Measurements from ENCODE around the gene MTHFD1L.

Gene MTHFD1L

GRCh38 chr6:150897400-150897943 lies 32.0 kb downstream of the MTHFD1L start:
- H3K4me3 ChIP-seq (ENCODE audit: low read depth, low read length), result no peak overlapping the region
- H3K36me3 ChIP-seq (ENCODE audit: control insufficient read depth, insufficient read depth, low read length), result no peaks in the 10 kb centered on the region
- H3K9me3 ChIP-seq (ENCODE audit: control insufficient read depth, low read length), result no peaks in the 10 kb centered on the region
- H3K9ac ChIP-seq, result no peak overlapping the region
- no peak overlapping the region for H2AFZ ChIP-seq
- TF ChIP-seq, protein P1, sequence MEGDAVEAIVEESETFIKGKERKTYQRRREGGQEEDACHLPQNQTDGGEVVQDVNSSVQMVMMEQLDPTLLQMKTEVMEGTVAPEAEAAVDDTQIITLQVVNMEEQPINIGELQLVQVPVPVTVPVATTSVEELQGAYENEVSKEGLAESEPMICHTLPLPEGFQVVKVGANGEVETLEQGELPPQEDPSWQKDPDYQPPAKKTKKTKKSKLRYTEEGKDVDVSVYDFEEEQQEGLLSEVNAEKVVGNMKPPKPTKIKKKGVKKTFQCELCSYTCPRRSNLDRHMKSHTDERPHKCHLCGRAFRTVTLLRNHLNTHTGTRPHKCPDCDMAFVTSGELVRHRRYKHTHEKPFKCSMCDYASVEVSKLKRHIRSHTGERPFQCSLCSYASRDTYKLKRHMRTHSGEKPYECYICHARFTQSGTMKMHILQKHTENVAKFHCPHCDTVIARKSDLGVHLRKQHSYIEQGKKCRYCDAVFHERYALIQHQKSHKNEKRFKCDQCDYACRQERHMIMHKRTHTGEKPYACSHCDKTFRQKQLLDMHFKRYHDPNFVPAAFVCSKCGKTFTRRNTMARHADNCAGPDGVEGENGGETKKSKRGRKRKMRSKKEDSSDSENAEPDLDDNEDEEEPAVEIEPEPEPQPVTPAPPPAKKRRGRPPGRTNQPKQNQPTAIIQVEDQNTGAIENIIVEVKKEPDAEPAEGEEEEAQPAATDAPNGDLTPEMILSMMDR (IDR thresholded peaks at IDR 0.05), result no peak
- H3K27me3 ChIP-seq (ENCODE audit: control insufficient read depth, insufficient read depth, low read length), result no peaks in the 10 kb centered on the region
- no peak overlapping the region for H3K27ac ChIP-seq
- H3K4me2 ChIP-seq (ENCODE audit: low read length), result no peak overlapping the region
- H3K79me2 ChIP-seq, result no peaks in the 10 kb centered on the region
- no peaks in the 10 kb centered on the region for H3K4me1 ChIP-seq

DNA sequence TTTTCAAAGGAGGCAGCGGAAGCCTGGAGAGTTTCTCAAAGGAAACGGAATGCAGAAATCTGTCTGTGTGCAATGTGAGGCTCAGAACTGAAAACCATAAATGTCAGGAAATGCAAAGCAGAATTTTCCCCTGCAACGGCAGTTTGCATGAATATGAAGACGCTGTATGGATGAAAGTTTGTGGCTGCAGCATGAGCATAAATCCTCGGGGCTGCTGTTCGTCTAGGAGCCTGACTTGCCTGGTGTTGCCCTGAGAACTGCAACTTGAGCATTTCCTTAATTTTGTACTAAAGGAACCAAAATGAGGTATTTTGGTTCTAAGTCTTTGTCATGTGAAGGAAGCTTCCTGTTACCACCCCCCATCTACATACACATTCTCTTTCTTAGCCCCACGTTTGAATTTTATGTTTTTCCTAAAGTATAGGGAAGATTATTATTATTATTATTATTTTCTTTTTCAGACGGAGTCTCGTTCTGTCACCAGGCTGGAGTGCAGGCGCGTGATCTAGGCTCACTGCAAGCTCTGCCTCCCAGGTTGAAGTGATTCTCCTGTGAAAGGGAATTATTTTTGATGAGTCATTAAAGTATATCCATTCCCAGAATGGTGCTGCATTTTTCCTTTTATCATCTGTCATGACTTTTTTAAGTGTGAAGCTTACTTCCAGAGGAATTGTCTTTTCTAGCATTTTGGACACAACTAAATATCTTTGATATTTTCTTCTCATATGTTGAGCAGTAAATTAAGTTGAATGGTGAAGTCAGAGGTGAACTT lies 33.1 kb downstream of the MTHFD1L start:
- Histone ChIP-seq H3K27ac (no peak overlapping the region), H3K9ac (no peak overlapping the region), H3K4me3 (ENCODE audit: low read depth, low read length) (no peak overlapping the region), H3K36me3 (ENCODE audit: control insufficient read depth, insufficient read depth, low read length) (no peaks in the 10 kb centered on the region), H2AFZ (no peak overlapping the region), H3K9me3 (ENCODE audit: control insufficient read depth, low read length) (no peaks in the 10 kb centered on the region), H3K79me2 (no peaks in the 10 kb centered on the region), H3K4me2 (ENCODE audit: low read length) (no peak overlapping the region), H3K4me1 (no peaks in the 10 kb centered on the region), H3K27me3 (ENCODE audit: control insufficient read depth, insufficient read depth, low read length) (no peaks in the 10 kb centered on the region)
- TF ChIP-seq, protein P1 (IDR thresholded peaks at IDR 0.05), result no peak

GRCh38 chr6:150899231-150899630 lies 33.7 kb downstream of the MTHFD1L start:
- Histone ChIP-seq H3K4me2 (ENCODE audit: low read length) (no peak overlapping the region), H3K4me3 (ENCODE audit: low read depth, low read length) (no peak overlapping the region), H3K27ac (no peak overlapping the region), H3K9ac (no peak overlapping the region), H3K36me3 (ENCODE audit: control insufficient read depth, insufficient read depth, low read length) (no peaks in the 10 kb centered on the region), H3K9me3 (ENCODE audit: control insufficient read depth, low read length) (no peaks in the 10 kb centered on the region), H3K4me1 (no peaks in the 10 kb centered on the region), H3K79me2 (no peaks in the 10 kb centered on the region), H2AFZ (no peak overlapping the region), H3K27me3 (ENCODE audit: control insufficient read depth, insufficient read depth, low read length) (no peaks in the 10 kb centered on the region)
- TF ChIP-seq, protein P1 (IDR thresholded peaks at IDR 0.05), result no peak

GRCh38 chr6:150900049-150900448 lies 34.5 kb downstream of the MTHFD1L start:
- Histone ChIP-seq H3K79me2 (no peaks in the 10 kb centered on the region), H2AFZ (no peak overlapping the region), H3K27me3 (ENCODE audit: control insufficient read depth, insufficient read depth, low read length) (no peaks in the 10 kb centered on the region), H3K4me2 (ENCODE audit: low read length) (no peak overlapping the region), H3K9ac (no peak overlapping the region), H3K27ac (no peak overlapping the region), H3K4me3 (ENCODE audit: low read depth, low read length) (no peak overlapping the region), H3K36me3 (ENCODE audit: control insufficient read depth, insufficient read depth, low read length) (no peaks in the 10 kb centered on the region), H3K9me3 (ENCODE audit: control insufficient read depth, low read length) (no peaks in the 10 kb centered on the region), H3K4me1 (no peaks in the 10 kb centered on the region)
- TF ChIP-seq, protein P1 (IDR thresholded peaks at IDR 0.05), result no peak

Data from parathyroid adenoma (tissue), 2 donors.